Activated T-helper 1 cell treated with Interleukin-2 at 50 U/mL for 16 hours (primary cell): ENCODE results near the gene COL27A1.

Source experiments
- DNase-seq: peaks from one replicate; pipeline ENCODE4 v3.0.0-alpha.2; 2020; ENCODE audit warnings: low read depth

COL27A1 gene

DNA sequence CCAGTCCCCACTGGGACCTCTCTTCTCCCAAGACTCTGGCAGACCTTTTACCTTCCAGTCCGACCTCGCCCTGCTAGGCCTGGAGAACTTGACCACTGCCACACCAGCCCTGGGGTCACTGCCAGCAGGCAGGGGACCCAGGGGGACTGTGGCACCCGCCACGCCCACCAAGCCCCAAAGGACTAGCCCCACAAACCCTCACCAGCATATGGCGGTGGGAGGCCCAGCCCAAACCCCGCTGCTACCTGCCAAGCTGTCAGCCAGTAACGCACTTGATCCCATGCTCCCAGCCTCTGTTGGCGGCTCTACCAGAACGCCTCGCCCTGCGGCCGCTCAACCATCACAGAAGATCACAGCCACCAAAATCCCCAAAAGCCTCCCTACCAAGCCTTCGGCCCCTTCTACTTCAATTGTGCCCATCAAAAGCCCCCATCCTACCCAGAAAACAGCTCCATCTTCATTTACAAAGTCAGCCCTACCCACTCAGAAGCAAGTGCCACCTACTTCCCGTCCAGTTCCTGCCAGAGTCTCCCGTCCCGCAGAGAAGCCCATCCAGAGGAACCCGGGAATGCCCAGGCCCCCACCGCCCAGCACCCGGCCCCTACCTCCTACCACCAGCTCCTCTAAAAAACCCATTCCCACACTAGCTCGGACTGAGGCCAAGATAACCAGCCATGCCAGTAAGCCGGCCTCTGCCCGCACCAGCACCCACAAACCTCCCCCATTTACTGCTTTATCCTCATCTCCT lies 13.1 kb downstream of the COL27A1 start:
- DNase-seq, result no peak

DNA sequence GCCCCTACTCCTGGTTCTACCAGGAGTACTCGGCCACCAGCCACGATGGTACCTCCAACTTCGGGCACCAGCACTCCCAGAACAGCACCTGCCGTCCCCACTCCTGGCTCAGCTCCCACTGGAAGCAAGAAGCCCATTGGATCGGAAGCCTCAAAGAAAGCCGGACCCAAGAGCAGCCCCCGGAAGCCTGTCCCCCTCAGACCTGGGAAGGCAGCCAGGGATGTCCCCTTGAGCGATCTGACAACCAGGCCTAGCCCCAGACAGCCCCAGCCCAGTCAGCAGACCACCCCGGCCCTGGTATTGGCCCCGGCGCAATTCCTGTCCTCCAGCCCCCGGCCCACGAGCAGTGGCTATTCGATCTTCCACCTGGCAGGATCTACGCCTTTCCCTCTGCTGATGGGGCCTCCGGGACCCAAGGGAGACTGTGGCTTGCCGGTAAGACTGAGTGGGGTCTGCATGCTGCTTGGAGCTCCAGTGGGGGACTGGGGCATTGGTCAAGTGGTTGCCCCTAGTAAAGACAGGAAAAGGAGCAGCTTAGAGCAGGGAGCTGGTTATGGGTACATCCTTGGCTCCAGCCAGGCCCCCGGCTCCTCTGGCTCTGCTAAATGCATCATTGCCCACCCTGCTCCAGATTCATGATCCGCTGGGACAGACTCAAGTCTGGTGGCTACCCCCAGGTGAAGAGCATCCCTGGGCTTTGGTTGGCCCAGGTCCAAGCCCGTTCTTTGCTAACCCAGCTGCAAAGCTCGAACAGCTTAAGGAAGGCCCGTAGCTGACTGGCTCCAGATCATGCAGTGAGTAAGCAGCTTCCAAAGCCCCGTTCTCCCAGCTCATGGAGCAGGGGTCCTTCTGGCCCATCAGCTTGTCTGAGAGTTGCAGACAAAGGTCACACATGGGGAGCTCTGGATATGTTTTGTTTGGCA lies 14.0 kb downstream of the COL27A1 start:
- no peak for DNase-seq

DNA sequence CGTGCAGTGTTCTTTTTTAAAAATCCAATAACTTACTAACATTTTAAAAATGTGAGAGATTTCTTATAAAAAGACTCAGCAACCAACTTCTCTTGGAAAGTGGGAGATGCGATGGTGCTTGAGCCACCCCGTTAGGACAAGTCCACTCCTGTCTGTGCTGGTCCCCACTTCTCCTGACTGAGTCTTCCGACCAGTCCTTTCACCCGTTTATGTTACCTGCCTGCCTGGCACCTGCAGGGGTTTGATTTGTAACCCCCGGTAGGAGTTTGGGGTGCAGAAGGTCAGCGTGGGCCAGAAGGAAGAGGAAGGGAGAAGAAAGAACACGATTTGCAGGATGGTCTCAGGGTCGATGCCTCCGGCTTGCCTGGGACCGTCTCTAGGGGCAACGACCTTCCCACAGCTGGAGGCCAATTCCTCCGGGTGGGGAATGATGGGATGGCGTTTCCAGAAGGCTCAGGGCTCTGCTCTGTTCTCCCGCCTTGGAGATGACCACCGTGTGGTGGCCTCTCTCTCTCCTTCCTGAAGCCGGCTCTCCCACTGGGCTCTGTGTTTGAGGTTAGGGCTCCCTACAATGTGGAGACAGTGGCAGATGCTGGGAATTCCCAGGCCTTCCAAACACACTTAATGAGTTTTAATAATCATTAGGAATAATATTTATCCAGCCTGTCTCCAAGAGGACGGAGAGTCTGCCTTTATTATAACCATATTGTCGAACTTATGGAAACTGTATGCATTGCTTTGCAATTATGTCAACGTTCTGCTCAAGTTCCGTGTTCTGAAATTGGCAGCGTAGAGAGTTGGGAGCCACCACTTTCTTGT lies 14.8 kb downstream of the COL27A1 start:
- no peak for DNase-seq

DNA sequence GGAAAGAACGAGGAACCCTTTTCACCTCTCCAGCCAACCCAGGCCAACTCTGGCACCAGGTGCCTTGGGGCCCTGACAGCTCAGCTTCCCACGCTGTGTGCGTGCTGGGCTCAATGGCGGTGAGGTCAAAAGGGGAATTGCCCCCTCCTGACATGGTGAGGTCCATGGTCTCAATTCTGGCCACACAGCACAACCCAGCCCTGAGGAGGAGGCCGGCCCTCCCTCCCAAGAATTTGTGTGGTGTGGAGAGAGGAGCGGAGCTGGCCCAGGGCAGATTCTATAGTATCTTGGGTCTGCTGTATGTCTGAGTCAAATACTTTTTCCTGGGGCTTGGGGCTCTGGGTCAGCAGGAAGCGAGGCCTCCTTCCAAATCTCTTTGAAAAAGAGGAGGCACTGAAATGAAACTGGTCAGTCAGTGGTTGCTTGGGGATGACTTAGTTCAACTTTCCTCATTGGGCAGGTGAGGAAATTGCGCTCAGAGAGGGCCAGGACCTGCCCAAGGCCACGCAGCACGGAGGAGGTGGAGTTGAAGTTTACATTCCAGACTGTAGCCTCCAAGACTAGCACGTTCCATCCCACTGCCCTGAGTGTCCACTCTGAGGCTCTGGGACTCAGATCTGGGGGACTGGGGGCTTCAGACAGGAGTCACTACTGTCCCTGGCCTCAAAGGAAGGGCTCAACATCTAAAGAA lies 15.6 kb downstream of the COL27A1 start:
- DNase-seq, result no peak

DNA sequence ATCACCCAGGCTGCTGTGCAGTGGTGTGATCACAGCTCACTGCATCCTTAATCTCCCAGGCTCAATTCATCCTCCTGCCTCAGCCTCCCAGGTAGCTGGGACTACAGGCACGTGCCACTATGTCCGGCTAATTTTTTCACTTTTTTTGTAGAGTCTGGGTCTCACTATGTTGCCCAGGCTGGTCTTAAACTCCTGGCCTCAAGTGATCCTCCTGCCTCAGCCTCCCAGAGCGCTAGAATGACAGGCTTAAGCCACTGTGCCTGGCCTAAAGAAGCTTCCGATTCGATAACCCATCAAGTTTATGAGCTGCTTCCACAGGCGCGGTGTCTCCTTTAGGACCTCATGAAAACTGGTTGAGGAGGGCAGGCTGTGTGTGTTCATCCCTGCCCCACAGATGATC lies 16.2 kb downstream of the COL27A1 start:
- DNase-seq, result no peak

DNA sequence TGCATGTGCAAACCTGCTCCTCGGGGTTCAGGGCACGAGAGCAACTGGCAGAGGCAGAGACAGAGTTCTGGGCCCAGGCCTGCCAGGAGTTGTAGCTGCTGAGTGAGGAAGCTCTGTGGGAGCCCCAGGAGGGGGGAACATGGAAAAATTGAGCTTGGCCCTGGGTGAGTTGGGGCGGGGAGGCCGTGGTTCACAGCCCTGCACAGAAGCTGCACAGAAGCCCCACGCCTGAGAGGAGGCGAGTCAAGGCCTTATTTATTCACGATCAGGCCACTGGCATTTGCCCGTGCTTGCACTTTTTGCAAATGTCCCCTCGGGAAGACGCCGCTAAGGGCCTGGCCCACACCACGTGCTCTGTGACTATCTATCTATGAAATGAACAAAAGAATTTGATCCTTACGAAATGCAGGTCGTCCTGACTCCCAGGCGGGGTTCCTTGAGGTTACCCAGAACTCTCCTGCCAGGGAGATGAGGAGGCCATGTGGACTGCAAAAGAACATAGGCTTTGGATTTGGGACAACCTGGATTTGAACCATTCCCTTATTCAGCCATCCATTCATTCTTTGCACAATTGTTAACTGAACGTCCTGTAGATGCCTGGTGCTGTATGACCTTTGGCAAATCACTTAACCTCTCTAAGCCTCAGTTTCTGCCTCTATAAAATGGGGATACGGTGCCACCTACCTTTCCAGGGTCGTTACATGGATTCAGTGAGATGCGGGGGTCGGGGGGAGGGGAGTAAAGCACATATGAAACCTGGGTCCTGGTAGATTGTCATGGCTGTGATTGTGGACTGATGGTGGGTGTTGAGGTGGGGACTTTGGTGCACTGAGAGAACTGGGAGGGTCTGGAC lies 17.9 kb downstream of the COL27A1 start:
- DNase-seq, result no peak

DNA sequence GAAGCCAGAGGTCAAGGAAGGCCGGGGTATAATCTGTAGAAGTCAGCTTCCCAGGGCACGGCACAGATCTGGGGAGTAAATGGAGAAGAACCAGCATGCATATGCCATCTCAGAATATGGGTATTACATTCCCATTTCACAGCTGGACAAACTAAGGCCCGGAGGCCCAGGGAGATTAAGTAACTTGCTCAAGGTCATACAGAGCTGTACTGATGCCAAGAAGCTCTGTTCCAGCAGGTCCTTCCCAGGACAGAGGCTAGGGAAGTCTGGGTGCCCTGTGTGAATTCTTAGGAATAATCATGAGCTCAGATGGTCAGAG lies 19.2 kb downstream of the COL27A1 start:
- DNase-seq, result no peak

DNA sequence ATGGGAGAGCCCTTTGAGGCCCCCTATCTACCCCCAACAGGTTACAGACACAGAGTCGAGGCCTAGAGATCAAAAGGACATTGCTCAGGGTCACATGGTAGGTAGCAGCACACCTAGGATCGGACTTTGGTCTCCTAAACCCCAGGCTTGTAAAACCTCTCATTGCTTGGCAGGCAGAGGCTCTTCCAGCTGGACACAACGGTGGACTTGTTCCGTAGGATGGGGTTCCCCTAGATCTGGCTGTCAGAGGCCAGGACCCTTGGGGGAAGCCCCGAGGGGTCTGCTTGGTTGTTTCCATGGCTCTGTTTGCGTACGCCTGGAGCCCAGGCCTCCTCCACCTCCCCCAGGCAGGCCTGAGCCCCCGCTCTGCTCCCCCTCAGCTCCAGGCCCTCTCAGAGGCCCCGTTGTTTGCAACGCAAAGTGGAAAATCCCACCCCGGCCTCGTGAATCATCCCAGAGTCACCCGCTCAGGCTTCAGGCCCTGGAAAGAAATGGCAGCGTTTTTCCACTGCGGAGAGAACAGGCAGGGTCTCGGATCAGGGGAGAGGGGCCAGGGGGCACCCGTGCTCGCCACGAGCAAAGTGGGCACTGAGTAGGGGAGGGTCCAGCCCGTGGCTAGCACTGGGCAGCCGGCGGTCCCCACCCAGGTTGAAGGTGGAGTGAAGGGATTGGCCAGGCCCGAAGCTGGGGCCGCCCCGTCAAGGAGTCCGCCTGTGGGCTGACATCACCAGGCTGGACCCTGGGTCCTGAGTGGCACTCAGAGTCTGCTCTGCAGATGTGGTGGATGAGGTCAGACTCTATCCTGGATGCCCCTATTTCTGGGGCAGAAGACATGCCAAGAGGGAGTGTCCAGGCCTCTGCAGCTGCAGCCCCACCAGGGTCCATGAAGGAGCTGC lies 19.8 kb downstream of the COL27A1 start:
- no peak for DNase-seq

DNA sequence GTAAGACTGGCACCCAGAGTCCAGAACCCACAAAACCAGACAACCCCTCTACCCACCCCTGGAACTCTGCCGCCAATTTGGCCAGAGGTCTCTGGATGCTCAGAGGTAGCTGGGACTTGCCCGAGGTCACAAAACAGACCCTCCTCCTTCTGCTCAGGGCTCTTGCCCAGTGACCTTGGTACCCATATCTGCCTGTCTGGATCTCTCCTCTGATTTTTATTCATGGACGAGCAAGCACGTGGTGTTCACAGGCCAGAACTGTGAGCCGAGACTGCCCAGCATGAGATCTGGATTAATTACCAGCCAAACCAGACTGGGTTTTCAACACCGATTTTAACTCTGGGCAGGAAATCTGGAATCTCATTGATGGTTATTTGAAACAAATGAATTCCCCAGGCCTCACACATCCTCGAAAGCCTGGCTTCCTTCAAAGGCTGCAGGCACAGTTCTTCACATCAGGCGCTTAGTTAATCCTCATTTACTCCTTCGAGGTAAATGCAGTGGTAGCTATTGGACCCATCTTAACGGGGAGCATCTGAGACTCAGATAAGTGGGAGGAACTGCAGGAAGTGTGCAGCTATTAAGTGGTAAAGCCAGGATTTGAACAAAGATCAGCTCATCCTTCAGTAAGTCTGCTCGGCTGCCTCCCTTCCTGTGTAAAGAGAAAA lies 21.4 kb downstream of the COL27A1 start:
- no peak for DNase-seq

DNA sequence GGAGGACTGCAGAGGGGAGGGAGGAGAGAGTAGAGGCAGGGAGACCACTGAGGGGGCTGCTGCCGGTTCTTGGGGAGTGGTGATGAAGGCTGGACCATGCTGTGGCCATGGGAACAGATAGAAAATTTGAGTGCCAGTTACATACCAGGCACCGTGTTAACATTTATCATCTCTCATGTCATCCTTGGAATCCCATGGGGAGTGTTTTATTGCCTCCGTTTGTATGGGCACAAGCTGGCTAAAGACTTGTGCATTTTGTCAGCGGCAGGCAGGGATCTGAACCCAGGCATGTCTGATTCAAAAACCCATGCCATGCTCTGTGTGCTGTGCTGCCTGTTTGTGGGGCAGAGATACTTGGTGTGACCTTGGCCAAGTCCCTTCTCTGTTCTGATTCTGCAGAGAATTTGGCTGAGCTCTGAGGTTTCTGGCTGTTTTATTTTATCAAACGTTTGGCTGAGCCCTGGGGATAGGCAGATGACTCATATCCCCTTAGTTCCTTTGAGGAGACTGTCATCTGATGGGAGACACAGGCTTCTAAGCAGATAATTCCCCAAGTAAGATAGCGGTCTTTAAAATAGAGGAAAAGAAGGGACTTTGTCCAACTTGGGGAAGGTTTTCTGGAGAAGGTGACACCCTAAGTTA lies 22.2 kb downstream of the COL27A1 start:
- no peak for DNase-seq

DNA sequence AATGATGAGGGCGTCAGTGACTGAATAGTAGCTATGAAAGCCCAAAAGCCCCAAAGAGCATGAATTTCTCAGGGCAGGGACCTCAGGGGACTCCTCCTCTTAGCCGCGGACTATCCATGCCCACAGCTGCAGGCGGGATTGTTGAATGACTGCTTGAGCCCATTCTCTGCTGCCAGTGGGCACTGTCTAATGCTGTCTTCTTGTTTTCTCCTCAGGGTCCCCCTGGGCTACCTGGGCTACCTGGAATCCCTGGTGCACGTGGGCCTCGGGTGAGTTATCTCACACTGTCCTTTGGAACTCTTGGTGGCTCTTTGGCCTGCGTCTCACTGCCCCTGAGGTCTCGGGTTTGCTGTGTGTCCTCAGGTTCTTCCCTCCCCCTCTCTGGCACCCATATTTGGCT lies 22.7 kb downstream of the COL27A1 start:
- DNase-seq, result no peak

DNA sequence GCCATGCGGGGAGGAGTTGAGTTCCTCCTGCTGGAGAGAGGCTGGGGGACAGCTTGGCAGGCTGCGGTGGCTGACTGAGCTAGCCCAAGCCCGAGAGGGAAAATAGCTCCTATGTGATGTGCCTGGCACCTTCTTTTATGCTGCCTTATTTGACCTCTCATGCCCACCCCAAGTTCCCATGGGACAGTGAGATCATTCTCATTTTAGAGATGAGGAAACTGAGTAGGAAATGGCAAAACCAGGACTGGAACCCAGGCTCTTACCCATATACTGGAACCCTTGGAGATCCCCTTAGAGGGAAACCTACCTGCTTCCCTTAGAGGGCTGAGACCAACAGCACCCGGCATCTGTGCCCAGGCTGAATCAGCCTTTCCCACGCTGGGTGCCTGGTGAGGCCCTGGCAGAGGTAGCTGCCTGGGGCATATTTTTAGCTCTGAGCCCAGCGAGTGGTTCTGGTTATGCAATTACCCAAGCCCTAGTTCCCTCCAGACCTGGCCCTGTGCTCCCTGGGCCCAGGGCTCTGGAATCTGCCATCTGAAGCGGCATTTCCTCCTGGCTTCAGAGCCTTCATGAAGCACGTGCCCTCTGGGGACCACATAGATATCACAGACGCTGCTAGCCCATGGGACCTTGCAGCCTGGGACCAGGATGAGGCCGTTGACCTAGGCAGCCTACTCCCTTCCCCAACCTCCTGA lies 23.6 kb downstream of the COL27A1 start:
- no peak for DNase-seq

DNA sequence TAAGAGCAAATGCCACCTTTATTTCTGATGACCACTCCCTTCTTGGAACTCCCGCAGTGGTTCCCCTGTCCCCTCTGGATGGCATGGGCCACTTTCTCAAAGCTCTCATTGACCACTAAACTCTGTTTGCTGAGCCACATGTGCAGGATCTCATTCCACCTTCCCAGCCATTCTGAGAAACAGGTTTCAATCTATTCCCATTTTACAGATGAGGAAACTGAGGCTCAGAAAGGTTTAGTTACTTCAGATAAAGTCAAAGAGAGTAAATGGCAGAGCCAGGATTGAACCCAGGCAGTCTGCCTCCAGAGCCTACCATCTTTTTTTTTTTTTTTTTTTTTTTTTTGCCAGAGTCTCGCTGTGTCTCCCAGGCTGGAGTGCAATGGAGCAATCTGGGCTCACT lies 24.2 kb downstream of the COL27A1 start:
- DNase-seq, result no peak

DNA sequence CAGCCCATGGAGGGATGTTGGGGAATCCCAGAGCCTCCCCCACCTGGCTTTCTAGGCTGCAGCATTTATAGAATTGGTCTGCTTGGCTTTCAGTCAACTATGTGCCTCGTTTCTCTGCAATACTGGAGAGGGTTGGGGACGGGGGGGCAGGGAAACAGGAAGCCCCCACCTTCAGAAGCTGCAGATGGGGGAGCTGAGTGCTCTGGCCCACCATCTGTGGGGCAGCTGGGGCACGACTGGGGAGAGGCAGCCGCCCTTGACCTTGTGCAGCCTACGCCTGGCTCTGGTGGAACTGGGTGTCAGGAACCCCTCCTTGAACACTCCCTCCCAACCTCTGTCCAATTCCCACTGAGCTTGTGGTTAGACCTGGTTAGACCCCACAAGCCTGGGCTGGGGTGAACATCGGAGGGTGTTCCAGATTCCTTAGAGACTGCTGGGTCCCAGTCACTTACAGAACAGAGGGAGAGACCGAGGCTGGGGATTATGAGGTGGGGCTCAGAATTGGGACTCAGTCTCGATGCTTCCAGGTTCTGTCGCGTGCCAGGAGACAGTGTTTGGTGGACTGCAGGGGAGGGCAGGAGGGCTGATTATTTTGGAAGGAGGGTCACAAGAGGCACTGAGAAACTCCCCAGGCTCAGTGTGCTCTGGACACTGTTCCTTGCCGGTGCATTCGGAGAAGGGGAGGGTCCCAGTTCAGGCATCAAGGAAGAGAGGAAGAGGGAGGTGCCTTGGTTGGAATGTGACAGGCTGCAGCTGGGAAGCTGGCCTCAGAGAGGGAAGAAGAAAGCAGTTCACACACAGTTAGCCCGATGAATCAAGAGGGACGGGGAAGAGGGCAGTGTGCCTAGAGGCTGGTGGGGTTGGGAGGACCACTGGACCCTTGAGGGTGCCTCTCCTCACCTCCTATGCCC lies 25.6 kb downstream of the COL27A1 start:
- DNase-seq, result no peak

DNA sequence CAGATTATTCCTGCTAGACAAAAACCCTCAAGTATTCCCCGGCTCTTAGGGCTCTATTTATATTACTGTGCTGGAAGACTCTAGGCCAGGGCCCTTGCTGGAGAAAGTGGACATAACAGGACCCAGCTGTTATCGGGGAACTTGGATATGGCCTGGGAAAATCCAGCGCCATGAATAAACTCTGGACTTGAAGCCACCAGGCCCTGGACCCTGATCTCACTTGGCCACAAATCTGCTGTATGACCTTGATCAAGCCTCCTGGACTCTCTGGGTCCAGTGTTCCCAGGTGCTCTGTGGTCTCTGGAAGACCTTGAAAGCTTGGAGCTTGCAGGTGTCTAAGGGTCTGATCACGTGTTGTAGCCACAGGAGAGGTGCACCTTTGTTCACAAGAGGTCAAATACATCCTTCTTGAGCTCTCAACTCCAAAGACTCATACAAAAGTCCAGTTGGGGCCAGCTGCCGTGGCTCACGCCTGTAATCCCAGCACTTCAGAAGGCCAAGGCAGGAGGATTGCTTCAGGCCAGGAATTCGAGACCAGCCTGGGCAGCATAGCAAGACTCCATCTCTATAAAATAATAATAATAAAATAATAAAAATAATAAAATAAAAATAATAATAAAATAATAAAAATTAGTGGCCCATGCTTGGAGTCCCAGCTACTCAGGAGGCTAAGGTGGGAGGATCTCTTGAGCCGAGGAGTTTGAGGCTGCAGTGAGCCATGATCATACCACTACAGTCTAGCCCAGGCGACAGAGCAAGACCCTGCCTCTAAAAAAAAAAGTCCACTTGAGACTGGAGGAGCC lies 26.5 kb downstream of the COL27A1 start:
- DNase-seq, result no peak

DNA sequence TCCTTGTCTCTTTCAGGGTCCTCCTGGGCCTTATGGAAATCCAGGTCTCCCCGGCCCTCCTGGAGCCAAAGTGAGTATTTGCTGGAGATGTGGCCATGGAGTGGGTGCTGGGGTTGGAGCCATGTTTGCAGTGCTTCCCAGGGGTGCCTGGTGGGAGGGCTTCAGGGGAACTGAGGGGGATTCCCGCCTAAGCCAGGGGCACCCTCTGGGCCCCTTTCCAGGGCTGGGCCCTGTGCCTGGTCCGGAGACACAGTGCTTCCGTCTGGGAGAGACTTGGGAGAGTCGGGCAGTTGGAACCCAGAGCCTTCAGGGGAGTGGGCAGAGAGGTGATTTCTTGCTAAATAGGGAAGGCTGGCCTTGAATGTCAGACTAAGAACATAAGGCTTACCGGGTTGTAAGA lies 27.7 kb downstream of the COL27A1 start:
- DNase-seq, result no peak
